AG10803 (cell line): Measurements from ENCODE around the gene IGF1.

ENCODE experiments used
- DNase-seq: peaks from one replicate; pipeline ENCODE4 v3.0.0; 2010; ENCODE audit warnings: low read depth
- H3K4me3 ChIP-seq: 2 replicates; pipeline ENCODE4 v1.5.1; 2011; ENCODE audit warnings: mild to moderate bottlenecking, low read length, control low read depth
- TF ChIP-seq, protein P1 (sequence below): conservative IDR thresholded peaks from 2 replicates; pipeline ENCODE4 v1.5.1; 2011; ENCODE audit warnings: mild to moderate bottlenecking, low read length, control low read depth, inconsistent platforms

Gene IGF1

DNA sequence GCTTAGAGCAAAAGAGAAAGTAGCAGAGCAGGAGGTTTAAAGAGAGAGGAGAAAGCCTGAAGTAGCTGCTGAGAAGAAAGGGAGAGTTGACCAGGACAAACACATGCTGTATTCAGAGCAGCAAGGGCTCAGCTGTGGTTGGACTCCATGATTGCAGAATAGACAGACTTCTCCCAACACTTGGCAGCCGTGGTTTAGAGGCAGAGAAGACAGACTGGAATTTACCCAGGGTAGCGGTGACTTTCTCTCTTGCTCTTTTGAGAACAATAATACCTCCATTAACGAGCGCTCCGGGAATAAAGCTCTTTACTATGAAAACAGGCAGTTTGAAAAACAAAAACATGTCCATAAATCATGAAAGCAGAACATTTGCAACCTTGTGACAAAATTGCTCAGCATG, 21.4 kb upstream of the IGF1 start:
- DNase-seq, result peak; percentile 22
- H3K4me3 ChIP-seq, result no peak overlapping the region
- TF ChIP-seq, protein P1, sequence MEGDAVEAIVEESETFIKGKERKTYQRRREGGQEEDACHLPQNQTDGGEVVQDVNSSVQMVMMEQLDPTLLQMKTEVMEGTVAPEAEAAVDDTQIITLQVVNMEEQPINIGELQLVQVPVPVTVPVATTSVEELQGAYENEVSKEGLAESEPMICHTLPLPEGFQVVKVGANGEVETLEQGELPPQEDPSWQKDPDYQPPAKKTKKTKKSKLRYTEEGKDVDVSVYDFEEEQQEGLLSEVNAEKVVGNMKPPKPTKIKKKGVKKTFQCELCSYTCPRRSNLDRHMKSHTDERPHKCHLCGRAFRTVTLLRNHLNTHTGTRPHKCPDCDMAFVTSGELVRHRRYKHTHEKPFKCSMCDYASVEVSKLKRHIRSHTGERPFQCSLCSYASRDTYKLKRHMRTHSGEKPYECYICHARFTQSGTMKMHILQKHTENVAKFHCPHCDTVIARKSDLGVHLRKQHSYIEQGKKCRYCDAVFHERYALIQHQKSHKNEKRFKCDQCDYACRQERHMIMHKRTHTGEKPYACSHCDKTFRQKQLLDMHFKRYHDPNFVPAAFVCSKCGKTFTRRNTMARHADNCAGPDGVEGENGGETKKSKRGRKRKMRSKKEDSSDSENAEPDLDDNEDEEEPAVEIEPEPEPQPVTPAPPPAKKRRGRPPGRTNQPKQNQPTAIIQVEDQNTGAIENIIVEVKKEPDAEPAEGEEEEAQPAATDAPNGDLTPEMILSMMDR, result no peak

DNA sequence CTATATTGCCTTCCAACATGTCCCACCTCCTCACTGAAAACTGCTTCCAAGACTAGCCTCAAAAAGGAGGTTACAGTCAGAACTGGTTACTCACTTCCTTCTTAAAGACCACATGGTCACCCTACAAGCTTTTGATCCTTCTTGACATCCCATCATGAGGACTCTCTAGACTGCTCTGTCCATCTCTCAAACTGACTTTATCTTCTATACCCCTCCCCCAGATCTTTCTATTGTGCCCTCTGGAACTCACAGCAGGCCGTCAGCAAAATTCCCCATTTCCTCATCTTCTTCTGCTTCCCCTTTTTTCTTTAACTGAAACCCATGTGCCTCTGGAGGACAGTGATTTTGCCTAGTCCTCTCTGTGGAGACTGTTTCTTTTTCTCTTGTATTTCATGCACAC, 18.1 kb upstream of the IGF1 start:
- TF ChIP-seq, protein P1, result no peak
- no peak overlapping the region for H3K4me3 ChIP-seq
- DNase-seq, result no peak

DNA sequence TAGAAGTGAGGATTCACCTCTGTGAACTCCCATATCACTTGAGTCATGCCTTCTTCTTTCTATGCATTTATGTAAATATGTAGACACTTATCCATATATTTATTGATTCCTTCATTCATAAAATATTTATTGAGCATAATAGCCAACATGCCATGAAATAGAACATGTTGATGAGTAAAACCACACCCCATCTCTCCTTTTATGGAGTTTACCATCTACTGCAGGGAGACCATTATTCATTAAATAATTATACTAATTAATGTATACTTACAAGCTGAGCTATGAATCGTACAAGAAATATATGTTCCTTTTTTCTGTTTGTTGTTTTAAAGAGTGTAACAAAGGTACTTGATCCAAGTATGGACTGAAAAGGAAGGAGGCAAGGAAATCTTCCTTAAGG, 17.4 kb upstream of the IGF1 start:
- TF ChIP-seq, protein P1, result no peak
- DNase-seq, result no peak
- H3K4me3 ChIP-seq, result no peak overlapping the region

DNA sequence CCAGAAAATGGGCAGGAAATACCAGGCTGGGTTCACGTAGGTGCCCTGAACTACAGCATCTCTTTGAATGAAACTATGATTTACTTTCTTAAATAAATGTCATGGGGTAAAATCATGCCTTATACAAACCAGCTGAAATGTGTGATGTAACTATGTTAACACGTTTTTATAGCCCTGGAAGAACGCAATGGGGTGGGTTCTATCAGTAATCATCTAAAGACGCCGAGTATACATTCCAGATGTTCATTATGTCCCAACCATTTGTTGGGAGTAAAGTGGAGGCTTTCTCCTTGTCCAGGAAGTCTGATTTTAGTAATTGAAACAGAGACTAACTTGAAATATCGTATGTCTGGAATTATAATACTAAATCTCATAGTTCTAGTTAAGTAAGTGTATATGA, 16.2 kb upstream of the IGF1 start:
- H3K4me3 ChIP-seq, result no peak overlapping the region
- DNase-seq, result peak; percentile 65
- TF ChIP-seq, protein P1, result no peak

DNA sequence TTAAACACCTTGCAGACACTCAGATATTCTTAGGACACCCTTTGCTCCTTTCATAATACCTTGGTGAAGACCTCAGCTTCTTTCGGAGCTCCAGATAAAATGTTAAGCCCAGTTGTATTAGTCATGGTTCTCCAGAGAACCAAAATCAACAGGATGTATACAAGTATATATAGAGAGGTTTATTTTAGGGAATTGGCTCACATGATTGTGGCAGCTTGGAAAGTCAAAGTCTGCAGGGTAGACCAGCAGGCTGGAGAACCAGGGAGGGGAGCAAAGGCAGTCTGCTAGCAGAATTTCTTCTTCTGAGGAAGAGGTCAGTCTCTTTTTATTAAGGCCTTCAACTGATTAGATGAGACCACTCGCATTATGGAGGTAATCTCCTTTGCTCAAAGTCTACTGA, 6.9 kb upstream of the IGF1 start:
- H3K4me3 ChIP-seq, result no peak overlapping the region
- DNase-seq, result no peak
- TF ChIP-seq, protein P1, result no peak

DNA sequence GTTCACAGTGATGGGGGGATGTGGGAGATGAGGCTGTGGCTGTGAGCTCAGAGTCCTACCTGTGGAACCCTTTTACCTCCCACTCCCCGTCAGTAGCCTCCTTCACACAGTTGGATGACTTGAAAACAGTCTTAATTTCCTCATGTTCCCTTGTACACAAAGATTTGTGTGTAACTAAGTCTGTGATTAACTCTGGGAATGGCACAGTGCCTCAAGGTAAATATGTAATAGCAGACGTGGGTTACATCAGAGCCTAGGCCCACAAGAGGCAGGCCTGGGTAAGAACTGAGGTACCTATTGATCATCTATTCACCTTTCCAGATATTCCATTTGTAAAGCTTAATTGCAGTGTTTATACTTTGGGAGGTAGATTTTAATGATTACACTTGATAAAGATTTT, 5.8 kb upstream of the IGF1 start:
- no peak overlapping the region for H3K4me3 ChIP-seq
- DNase-seq, result no peak
- TF ChIP-seq, protein P1, result no peak

DNA sequence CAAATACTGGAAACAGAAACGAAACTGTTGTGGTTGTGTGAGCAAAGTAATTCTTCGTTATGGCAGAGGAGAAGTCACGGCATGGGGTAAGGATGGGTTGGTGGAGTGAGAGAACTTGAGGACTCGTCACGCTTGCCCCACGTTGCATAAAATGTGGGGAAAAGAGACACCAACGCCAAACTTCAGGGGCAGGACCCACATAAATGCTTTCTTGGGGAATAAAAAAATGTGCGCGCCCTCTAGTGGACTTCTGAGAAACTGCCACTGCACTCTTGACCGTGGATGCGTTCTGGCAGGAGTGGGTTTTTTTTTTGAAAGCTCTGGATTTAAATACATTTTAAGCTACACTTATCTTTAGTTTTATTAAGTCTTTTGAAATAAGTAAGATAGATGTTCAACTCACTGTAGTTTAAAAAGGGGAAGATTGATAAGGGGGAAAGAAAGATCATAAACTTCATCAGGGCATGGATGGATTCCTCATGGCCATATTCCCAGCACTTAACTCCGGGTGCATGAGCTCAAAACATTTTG, 4.1 kb upstream of the IGF1 start:
- H3K4me3 ChIP-seq, result peak overlapping the region; percentile 43
- DNase-seq, result peak; percentile 86
- TF ChIP-seq, protein P1, result peak; percentile 91
